Fibroblast of skin of abdomen (primary cell): ENCODE data around the gene ELOVL7.
"Not testable (repeated sequence)": the region's sequence is repeated elsewhere in the genome, so short reads cannot be mapped to it uniquely, and the experiment has no call there.

Experiments
- DNase-seq: peaks from one replicate; pipeline ENCODE4 v3.0.0-alpha.2; 2013

Gene ELOVL7

DNA sequence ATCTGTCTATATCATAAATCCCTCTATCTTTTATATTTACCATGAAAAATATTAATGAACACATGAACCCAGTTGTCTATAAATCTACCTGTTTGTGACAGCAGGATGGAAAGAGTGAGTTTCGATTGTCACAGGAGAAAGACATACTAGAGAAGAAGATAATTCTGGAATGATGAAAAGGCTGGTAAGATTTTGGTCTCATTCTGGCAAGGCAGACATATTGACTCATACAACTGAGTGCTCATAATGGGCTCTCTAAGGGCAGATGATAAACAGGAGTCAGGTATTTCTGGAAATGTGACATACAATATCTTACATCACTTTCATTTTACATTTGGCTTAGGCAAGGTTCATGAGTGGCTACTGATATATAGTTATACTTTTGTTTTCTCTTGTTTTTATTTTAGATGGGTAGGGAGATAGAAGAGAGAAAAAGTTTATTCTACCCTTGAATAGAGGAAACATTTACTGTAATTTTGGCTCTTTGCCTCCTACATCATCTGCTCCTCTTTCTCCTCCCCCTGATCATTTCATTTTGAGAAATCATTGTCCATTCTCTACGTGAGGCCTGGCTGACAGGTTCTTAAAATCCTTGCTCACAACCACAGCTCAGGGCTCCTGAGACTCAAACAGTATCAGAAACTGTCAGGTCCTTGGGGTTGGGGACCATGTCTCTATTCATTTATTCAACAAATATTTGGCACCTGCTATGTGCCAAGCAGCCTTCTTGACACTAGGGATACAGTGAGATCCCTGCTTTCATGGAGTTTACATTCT is 14.4 kb downstream of the ELOVL7 start:
- no peak for DNase-seq

DNA sequence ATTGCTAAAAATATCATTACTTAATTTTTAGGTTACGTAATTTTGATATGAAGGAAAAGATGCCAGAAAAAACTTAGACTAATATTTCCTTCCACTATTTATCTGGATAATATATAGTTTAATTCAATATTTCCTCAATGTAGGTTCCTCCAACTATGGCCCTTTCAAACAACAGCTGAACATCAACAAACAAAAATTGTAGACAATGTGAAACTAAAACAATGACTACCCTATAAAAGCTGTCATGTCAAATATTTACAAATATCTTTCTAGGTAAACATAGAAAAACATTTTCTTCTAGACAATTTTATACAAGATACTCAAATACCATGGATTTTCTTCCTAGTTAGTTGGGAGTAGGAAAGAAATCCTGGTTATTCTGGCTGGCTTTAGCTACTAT is 16.9 kb downstream of the ELOVL7 start:
- DNase-seq: no peak

DNA sequence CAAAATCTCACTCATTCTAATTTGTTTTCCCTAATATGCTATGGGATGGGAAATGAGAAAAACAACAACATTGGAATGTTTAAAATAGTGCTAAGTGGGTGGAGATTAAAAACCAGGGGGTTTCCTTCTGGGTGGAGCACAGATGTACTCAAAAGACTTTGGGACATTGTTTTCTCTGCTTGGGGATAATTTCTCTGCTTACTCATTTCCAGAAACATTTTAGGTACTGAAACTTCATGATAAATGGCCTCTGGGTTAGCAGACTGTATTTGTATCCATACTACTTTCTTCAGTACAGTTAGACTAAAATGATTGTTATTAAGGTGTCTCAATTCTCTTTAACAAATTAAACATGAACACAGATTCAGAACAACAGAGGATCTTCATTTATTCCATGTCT is 17.4 kb downstream of the ELOVL7 start:
- DNase-seq: no peak

DNA sequence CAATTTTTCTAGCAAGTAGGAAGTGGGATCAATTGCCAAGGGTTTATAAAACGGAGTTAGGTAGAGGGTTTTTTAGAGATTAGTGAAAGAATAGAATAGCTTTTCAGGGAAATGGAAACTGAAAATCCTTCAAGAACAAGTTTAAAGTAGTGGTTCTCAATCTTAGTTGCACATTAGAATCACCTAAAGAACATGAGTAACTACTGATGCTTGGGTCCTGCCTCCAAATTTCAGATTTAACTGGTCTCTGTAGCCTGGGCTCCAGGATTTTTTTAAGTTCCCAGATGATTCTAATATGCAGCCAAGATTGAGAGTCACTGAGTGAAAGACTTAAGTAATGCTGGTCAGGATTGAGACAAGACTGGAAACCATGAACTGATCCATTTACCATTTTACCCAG is 20.5 kb downstream of the ELOVL7 start:
- DNase-seq: no peak

DNA sequence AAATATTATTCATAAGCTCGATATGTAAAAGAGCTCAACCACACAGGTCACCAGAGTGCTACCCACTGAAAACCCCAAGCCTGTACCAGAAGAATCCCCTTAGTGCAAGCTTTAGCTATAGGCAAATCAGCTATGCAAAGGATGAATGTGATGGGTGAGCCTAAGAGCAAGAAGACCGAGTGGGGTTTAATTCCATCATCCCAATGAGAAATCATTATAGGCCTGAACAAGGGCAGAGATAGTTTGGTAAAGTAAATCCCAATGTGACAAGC is 21.8 kb downstream of the ELOVL7 start:
- DNase-seq: no peak

DNA sequence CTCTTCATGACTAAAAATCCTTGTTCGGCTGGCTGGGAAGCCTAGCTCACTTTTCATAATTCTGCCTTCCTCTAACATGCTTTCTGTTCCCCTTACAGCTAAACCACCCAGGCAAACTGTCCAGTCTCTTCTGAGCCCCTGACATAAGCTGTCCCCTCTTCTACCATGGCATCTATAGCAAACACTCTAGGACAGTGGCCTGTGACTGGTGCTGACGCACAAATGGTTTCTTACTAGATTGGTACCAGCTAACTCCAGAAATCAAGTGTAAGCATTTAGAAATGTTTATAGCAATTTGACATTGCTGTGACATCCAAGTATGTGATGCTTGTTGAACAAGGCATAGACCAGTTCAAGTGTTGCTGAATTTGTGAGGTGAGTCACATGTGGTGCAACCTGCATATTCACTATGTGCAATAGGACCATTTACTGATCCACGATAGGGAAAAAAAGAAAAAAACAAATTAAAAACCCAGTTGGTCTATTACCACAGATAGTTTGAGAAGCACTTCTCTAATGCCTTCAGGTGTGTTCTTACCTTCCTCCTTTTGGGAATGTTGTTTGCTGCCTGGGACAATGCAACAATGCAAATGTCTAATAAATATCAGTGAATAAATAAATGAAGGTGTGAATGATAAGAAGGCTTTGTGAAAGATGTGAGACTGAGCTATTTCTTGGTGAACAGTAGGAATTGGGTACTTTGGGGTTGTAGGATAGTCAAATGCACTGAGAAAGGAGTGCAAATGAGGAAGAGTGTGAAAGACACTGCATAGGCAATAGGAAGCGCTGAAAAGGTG is 22.4 kb downstream of the ELOVL7 start:
- no peak for DNase-seq

DNA sequence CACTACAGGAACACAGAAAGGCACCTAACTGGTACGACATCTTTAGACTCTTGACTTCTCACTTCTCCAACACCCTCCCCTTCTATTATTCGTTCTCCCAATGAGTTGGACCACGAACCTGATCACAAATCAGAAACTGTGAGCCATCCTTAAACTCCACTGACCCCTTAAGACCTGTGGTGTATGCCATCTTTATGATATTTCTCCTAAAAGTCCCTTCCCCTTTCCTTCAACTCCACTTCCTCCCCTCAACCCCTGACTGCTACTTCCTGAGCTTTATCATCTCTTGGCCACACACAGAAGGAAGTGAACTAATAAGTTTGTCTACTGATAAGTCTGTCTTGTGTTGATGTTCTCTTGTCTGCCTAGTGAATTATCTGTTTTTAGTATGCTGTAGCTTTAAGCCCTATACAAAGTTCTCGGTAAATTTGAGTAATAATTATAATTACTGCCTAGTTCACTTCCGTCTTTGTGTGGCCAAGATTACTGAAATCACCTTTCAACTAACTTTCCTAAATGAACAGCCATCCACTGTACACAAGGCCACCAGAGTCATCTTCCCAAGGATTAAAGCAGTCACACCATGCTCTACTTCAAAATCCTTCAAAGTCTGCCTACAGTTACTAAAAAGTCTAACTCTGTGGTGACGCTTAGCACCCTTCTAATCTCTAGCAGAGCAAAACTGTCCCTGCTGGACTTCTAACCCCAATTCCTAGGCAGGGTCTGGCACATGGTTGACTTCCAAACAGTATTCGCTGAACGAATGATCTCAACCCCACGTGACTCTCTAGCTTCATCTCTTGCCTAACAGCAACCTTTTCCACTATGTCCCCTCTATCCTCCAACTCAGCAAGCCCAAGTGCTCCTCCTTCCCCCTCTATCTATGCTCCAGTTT is 23.2 kb downstream of the ELOVL7 start:
- DNase-seq: no peak

DNA sequence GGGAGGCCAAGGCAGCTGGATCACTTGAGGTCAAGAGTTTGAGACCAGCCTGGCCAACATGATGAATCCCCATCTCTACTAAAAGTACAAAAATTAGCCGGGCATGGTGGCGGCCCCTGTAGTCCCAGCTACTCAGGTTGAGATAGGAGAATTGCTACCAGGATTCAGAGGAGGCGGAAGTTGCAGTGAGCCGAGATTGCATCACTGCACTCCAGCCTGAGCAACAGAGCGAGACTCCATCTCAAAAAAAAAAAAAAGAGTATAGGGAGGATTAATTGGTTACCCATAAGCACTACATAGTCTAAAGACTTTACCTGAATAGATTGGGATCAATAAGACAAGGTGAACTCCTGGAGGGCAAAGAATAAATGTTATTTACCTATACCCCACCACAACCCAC is 27.9 kb downstream of the ELOVL7 start:
- DNase-seq: not testable (repeated sequence)

DNA sequence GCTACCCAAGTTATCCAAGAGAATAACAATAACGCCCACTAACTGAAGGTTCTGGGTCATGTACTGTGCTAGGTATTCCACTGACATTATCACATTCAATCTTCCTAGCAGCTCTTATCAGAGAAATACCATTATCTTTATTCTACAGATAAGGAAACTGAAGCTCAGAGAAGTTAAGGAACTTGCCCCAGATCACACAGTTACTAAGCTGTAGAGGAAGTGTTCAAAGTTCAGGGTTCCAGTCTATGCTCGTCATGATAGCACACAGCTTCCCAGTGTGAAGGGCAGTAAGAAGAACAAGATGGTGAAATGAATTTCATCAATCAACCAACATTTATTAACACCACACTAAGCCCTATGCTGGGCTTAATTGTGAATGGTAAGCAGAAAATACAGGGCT is 29.6 kb downstream of the ELOVL7 start:
- no peak for DNase-seq

DNA sequence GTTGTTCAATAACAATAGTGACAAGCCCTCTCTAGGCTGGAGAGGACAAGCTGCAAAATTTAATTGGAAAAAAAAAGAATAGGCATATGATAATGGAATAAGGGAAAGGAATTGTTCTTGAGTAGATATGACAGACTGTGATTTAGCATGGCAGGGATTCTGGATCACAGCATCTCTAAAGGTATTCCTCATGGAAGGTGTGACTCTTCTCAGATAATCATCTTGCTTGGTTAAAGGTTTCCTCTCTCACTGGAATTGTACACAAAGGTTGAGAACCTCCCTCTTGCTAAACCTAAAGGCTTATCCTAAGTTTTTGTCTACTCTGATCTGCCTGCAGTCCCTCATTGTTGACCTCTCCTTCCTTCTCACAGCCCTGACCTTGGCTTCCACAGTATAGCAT is 31.6 kb downstream of the ELOVL7 start:
- DNase-seq: no peak

DNA sequence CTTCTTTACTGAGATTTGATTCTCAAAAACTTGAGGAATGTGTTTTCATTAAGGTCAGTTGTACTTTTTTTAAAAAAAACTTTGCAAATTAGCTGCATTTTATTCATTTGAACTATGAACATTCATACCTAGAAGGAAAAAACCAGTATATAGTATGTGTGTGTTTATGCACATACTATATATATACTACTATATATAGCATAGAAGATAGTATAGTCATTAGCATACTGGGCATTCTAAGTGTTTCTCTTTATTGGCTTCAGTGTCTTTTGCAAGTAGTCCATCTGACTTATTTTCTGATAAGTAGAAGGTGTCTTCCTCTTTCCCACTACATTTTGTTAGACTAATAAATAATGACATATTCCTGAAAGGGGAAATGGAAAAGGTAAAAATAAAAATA is 33.0 kb downstream of the ELOVL7 start:
- no peak for DNase-seq

DNA sequence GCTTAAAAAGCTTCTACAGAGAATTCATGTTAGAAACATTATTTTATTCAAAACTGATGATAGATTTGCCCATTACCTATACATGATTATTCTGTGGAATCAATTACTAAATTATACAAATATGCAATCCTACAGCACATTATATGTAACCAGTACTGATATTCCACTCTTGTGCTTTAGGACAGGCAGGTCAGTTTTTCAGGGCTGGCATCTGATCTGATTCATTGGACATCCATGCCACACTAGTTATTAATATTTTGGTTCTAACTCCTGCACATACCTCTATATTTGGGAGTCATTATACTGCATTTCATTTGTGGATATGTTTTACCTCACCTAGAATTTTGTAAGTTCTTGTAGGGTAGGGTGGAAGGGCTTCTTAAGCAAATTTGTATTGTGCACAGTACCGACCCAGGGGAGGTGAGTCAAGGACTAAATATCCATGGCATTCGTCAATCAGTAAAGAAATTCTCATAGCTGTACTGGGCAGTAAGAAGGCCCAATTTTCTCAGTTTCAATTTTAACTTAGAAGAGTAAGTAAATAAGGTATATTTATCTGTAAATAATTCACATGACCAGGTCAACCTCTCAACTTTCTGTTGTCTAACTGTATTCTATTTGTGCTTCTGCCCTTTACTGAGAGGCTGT is 33.5 kb downstream of the ELOVL7 start:
- DNase-seq: no peak

DNA sequence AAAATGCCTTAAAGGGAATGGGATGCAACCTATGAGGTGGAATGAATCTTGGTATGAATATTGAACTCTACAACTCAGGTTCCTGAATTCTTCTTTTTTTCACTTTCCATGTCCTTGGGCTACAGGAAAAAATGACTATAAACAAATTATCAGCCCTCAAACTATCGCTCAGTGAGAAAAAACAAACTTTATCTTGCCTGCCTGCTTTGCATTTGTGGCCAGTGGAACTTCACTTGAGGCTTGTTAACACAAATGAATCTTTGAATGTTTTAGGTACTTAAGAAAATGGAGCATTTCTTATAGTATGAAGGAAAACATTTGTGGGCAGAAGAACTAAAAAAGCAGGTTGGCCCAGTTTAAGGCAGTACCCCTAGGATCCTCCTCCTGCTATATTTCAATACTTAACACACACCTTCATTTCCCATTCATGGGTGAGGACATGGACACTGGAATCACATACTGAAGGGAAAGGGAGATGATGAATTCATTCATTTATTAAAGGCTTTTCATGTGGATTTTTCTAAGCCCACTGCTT is 34.1 kb downstream of the ELOVL7 start:
- DNase-seq: no peak

DNA sequence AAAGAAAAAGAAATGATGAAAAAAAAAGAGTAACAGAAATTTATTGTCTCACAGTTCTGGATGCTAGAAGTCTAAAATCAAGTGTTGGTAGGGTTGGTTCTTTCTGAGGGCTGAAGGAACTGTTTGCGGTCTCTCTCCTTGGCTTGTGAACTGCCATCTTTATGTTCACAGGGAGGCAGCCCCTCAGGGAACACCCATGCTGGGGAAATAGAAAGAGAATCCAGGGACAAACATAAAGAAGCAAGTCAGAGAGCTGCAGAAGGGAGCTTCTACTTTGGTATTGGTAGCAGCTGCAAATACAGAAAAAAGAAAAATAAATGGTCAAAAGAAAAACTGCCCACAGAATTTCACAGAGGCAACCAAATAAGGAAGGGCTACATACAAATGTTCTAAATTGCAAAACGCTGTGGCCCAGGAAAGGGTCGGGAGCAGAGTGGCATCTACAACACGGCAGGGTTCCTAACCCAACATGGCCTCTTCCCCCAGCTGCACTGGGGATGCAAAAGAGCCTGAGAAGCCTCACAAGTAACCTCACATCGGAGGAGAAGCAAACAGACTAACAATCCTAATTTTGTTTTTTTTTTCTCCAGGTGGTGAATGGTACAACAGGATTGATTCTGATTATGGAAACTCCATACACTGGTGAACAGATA is 37.4 kb downstream of the ELOVL7 start:
- no peak for DNase-seq

DNA sequence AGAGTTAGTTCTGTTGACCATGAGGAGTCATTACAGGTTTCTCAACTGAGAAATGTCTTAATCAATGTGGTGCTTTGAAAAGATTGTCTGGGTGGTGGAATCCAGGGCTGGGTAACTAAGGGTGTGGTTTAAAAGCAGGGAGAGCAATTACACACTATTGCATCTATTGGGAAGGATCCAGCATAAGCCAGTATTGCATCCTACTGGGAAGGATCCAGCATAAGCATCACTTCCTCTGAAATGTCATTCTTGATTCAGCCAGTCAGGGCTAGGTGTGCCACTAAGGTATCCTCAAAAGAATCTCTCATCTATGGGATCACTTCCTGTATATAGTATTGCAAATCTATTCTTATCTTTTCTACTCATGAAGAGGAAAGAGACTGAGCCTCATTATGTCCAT is 38.6 kb downstream of the ELOVL7 start:
- no peak for DNase-seq

DNA sequence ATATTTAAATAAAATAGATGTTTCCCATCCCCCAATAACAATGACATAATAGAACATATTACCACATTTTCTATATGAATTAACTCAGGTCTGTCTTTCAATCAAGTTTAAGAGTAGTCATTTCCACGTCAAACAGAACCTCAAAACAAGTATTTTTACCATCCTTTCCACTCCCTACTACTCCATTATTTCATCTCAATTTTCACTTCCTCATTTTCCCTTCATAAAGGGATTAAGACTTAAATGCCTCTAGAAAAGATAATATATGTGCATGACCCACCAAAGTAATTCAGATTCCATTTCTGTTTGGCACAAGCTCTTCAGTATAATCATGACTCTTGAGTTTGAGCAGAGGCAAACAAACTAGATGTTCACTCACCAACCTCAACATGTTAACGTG is 40.4 kb downstream of the ELOVL7 start:
- DNase-seq: no peak

DNA sequence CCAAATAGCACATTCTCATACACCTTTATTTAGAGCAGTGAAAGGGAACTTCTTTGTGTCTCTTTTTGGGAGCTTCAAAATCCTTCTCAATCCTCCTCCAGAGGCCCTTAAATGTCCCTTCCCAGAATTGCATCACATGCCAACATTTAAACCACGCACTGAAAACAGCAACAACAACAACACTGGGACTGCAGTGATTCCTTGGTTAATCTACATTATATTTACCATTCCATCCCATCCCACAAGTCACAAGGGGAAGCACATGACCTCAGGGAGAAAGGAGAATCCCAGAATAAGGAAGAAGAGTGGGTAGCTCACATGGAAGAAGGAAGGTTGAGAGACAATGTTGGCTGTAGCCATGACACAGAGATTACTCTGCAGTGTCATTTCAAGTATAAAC is 41.1 kb downstream of the ELOVL7 start:
- no peak for DNase-seq

DNA sequence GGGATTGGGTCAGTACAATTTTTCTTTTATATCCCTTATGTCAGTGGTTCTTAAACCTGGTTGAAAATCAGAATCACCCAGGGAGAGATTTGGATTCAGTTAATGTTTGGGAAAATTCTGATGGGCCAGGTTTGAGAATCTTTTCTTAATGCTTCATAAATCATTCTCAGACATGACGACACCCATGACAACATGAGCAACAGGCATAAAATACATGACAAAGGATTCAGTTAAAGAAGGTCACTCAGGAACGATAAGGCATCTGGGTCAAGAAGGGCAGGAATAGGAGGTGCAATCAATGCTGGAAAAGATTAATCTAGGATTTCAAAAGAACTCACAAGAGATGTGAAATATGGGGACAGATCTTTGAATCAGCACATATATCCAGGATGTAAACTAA is 41.8 kb downstream of the ELOVL7 start:
- DNase-seq: no peak

DNA sequence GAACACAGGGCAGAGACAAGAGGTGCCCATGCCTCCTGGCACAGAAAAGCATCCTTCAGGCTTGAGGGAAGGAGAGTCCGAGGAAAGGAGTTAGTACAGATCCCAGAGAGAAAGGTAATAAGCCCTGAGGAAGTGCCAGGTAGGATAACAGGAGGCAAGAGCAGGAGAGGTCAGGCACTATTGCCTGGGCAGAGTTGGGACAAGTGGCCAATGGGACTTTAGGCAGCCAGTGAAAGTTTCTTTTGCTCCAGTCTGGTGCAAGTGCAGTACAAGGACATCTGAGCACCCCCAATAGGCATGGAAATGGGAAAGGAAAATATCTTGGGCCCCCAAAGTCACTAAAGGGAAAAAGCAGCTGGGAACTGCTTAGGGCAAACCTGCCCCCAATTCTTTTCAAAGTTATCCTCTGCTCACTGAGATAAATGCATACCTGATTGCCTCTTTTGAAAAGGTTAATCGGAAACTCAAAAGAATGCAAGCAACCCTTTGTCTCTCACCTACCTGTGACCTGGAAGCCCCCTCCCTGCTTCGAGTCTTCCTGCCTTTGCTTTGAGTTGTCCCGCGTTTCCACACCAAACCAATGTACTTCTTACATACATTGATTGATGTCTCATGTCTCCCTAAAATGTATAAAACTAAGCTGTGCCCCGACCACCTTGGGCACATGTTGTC is 46.5 kb downstream of the ELOVL7 start:
- DNase-seq: no peak

DNA sequence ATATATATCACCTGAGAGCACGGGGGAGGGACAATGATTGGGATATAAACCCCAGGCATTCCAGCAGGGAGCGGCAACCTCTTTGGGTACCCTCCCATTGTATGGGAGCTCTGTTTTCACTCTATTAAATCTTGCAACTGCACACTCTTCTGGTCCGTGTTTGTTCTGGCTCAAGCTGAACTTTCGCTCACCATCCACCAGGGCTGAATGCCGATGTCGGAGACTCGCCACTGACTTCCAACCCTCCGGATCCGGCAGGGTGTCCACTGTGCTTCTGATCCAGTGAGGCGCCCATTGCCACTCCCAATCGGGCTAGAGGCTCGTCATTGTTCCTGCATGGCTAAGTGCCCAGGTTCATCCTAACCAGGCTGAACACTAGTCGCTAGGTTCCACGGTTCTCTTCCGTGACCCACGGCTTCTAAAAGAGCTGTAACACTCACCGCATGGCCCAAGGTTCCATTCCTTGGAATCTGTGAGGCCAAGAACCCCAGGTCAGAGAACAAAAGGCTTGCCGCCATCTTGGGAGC is 48.6 kb downstream of the ELOVL7 start:
- not testable (repeated sequence) for DNase-seq

DNA sequence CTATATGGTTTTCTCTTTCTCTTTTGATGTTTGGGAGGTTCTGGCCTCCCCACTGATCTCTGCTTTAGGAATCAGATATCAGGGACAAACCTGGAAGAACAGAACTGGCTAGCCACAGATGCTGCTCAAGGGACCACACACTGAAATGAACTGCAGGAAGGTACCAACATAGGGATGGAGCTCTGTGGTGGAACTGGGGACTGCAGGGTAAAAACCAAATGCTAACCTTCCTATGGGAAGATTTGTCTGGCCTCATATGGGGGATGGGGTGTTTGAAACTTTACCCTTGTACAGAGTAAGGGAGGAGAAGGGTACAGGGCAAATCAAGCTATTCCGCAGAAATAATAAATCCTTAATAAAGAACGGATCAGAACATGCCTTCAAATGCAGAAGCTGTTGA is 49.4 kb downstream of the ELOVL7 start:
- DNase-seq: no peak
